Stimulated activated CD4-positive, alpha-beta T cell treated with anti-CD3 and anti-CD28 coated beads, TNF-alpha, amount 100 ng/mL, for 4 hours (primary cell): Measurements from ENCODE around the gene GPT2.
A peak's percentile ranks its signal among the peaks of the same experiment; 100 is the strongest.
"Not testable (repeated sequence)": the region's sequence is repeated elsewhere in the genome, so short reads cannot be mapped to it uniquely, and the experiment has no call there.

Source experiments
- DNase-seq, 3 experiments: peaks; one replicate each; pipeline ENCODE4 v3.0.0-alpha.2; 2020; ENCODE audit warnings: low read depth in 3 of 3

Gene GPT2

GRCh38 chr16:46862555-46863447 is 21.4 kb upstream of the GPT2 start:
- DNase-seq = no peak

- no peak for DNase-seq
Measured at GRCh38 chr16:46866286-46866685, 17.9 kb upstream of the GPT2 start.

GRCh38 chr16:46867486-46867885 is 16.7 kb upstream of the GPT2 start:
- DNase-seq = not testable (repeated sequence)

- DNase-seq = not testable (repeated sequence)
Measured at GRCh38 chr16:46868891-46869290, 15.3 kb upstream of the GPT2 start.

- DNase-seq = no peak
Measured at GRCh38 chr16:46871597-46871996, 12.6 kb upstream of the GPT2 start.

- no peak for DNase-seq
Measured at GRCh38 chr16:46873201-46873600, 11.0 kb upstream of the GPT2 start.

GRCh38 chr16:46875243-46875642 is 8.9 kb upstream of the GPT2 start:
- no peak for DNase-seq

GRCh38 chr16:46882304-46882939 is 1.7 kb upstream of the GPT2 start:
- DNase-seq = no peak

GRCh38 chr16:46882940-46883307 is 1.2 kb upstream of the GPT2 start:
- no peak for DNase-seq

- DNase-seq = peak in 1 of 3 experiments; percentile 4
Measured at GRCh38 chr16:46883353-46883689, 841 bp upstream of the GPT2 start.

- no peak for DNase-seq
Measured at GRCh38 chr16:46884513-46885293, 541 bp downstream of the GPT2 start.

- no peak for DNase-seq
Measured at GRCh38 chr16:46885960-46886763, 2.0 kb downstream of the GPT2 start.

- no peak for DNase-seq
Measured at GRCh38 chr16:46886764-46887523, 2.8 kb downstream of the GPT2 start.

- DNase-seq = no peak
Measured at GRCh38 chr16:46887524-46887854, 3.3 kb downstream of the GPT2 start.

- DNase-seq = no peak
Measured at GRCh38 chr16:46889245-46889941, 5.2 kb downstream of the GPT2 start.

GRCh38 chr16:46889942-46890300 is 5.8 kb downstream of the GPT2 start:
- DNase-seq = no peak

- DNase-seq = no peak
Measured at GRCh38 chr16:46891910-46892309, 7.7 kb downstream of the GPT2 start.

GRCh38 chr16:46894036-46894672 is 10.0 kb downstream of the GPT2 start:
- DNase-seq = no peak

- no peak for DNase-seq
Measured at GRCh38 chr16:46895399-46896313, 11.5 kb downstream of the GPT2 start.
